ENCODE data around the gene HRAS.

Gene HRAS

DNA sequence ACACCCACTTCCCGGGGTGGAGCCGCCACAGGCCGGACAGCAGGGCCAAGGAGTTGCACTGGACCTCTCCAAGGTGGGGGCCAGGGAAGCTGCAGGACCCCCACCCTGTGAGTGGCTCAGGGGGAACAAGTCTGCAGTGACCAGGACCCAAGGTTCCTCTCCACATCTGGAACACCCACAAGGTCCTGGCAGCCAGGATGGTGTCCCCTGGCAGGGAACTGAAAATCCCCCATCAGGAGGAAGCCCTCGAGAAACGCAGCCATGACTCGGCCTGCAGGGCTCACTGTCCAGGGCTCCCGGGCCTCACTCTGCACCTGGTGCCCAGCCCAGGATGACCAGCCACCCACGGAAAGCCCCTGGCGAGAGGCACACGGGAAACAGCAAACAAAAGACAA is 39.8 kb downstream of the HRAS start:
- in situ Hi-C loops (cut with HindIII; ENCODE audit: low pct_unique_long_range_greater_than_20kb, low sequenced_read_pairs), result no loop called here
- no peak for DNase-seq (ENCODE audit: low read depth in 1 of 2, low spot score in 1 of 2)
- TF ChIP-seq JUND (IDR thresholded peaks at IDR 0.05; ENCODE audit: low read depth), result no peak

GRCh38 chr11:494761-495536 is 40.4 kb downstream of the HRAS start:
- DNase-seq (ENCODE audit: low read depth in 1 of 2, low spot score in 1 of 2), result no peak
- no peak for TF ChIP-seq JUND (IDR thresholded peaks at IDR 0.05; ENCODE audit: low read depth)
- in situ Hi-C loops (cut with HindIII; ENCODE audit: low pct_unique_long_range_greater_than_20kb, low sequenced_read_pairs), result no loop called here

DNA sequence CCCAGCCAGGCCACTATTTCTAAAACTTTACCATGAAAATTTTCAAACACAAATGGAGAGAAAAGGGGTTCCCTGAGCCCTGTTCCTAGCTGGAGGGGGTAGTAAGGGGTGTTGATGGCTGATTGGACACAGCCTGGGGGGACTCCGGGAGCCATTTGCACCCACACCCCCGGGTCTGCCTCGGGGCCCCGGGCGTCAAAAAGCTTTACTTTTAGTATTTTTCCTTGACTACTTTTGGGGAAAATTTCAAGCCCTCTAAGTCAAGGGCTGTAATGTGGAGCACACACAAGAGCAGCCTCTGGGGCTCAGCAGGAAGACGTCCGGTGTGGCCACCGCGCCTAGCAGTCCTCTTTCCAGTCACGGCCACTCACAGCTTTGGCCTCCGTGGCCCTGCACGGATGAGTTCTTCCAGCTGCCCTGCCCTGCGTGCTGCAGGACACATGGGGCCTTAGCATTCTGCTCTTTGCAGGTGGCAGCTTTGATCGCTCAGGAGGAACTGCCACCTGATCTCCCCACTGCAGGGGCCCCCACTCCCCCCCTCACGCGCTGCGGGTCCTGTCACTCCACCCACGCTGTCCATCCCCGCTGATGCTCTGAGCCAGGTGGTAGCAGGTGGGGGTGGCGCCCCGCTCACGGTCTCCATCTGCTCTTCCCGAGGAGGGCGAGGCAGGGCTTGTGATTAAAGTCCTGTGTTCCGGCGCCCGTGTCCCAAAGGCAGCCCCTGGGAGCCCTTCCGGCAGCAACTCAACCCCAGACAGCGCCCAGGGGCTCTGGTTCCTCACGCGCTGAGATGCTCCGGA is 42.7 kb downstream of the HRAS start:
- in situ Hi-C loops (cut with HindIII; ENCODE audit: low pct_unique_long_range_greater_than_20kb, low sequenced_read_pairs), result no loop called here
- TF ChIP-seq JUND (IDR thresholded peaks at IDR 0.05; ENCODE audit: low read depth), result no peak

DNA sequence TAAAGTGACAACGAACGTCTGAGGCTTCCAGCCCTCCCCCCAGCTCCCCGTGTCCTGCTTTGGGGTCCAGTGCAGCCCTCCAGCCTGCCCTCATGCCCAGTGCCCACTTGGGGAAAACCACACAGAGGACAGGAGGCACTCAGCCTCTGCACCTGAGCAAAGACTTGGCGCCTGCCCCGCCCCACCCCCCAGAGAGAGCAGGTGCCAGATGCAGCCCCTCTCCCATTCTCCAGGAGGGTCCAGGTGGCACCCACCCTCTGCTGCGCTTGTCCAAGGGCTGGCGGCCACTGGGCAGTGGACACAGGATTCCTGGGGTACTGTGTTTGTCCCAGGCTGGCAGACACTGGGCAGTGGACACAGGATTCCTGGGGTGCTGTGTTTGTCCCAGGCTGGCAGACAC is 44.0 kb downstream of the HRAS start:
- DNase-seq (ENCODE audit: low read depth in 1 of 2, low spot score in 1 of 2), result no peak
- in situ Hi-C loops (cut with HindIII; ENCODE audit: low pct_unique_long_range_greater_than_20kb, low sequenced_read_pairs), result no loop called here
- no peak for TF ChIP-seq JUND (IDR thresholded peaks at IDR 0.05; ENCODE audit: low read depth)

More for the DNA sequence above, 42.7 kb downstream of the HRAS start:
- DNase-seq (ENCODE audit: low read depth in 1 of 2, low spot score in 1 of 2), result no peak

GRCh38 chr11:490930-491260 is 44.5 kb downstream of the HRAS start:
- in situ Hi-C loops (cut with HindIII; ENCODE audit: low pct_unique_long_range_greater_than_20kb, low sequenced_read_pairs), result no loop called here
- TF ChIP-seq JUND (IDR thresholded peaks at IDR 0.05; ENCODE audit: low read depth), result no peak

DNA sequence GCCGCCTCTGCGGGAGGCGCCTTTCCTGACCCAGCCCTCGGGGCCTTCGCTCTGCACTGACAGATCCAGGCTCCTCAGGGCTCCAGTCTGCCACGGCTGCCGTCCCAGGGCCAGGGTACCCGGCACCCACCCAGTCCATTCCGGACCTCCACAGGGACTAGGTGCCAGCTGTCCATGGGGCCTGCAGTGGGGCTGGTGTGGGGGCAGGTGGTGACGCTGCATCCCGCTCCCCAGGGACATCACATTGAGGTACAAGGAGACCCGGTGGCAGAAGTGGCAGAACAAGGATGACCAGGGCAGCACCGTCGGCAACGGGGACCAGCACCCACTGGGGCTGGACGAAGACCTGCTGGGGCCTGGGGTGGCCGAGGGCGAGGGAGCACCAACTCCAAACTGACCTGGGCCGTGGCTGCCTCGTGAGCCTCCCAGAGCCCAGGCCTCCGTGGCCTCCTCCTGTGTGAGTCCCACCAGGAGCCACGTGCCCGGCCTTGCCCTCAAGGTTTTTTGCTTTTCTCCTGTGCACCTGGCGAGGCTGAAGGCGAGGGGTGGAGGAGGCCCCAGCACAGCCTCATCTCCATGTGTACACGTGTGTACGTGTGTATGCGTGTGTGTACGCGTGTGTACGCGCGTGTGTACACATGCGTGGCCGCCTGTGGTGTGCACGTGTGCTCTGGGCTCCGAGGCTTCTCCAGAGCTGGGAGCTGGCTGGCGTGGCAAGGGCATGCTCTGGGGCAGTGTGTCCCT is 45.0 kb downstream of the HRAS start:
- DNase-seq (ENCODE audit: low read depth in 1 of 2, low spot score in 1 of 2), result no peak
- TF ChIP-seq JUND (IDR thresholded peaks at IDR 0.05; ENCODE audit: low read depth), result no peak
- in situ Hi-C loops (cut with HindIII; ENCODE audit: low pct_unique_long_range_greater_than_20kb, low sequenced_read_pairs), result no loop called here

More at GRCh38 chr11:490930-491260, 44.5 kb downstream of the HRAS start:
- DNase-seq (ENCODE audit: low read depth in 1 of 2, low spot score in 1 of 2), result no peak

GRCh38 chr11:489610-490185 is 45.7 kb downstream of the HRAS start:
- in situ Hi-C loops (cut with HindIII; ENCODE audit: low pct_unique_long_range_greater_than_20kb, low sequenced_read_pairs), result no loop called here
- no peak for DNase-seq (ENCODE audit: low read depth in 1 of 2, low spot score in 1 of 2)
- TF ChIP-seq JUND (IDR thresholded peaks at IDR 0.05; ENCODE audit: low read depth), result no peak

DNA sequence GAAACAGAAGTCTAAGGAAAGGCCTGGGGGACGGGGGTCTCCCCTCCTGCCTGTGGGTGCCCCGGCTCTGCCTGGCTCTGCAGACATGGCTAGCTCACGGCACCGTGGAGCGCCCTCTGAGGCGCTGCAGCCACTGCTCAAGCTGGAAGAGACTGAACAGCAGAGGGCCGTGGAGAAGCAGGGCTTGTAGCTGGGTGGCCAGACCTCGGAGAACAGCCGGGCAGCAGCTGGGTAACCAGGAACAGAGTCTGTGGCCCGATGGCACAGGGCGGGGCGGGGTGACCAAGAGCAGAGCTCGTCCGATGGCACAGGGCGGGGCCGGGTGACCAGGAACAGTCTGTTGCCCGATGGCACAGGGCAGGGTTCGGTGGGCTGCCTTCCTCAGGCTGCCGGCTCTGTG is 46.4 kb downstream of the HRAS start:
- DNase-seq (ENCODE audit: low read depth in 1 of 2, low spot score in 1 of 2), result no peak
- TF ChIP-seq JUND (IDR thresholded peaks at IDR 0.05; ENCODE audit: low read depth), result no peak
- in situ Hi-C loops (cut with HindIII; ENCODE audit: low pct_unique_long_range_greater_than_20kb, low sequenced_read_pairs), result no loop called here

- in situ Hi-C loops (cut with HindIII; ENCODE audit: low pct_unique_long_range_greater_than_20kb, low sequenced_read_pairs), result no loop called here
- no peak for DNase-seq (ENCODE audit: low read depth in 1 of 2, low spot score in 1 of 2)
- no peak for TF ChIP-seq JUND (IDR thresholded peaks at IDR 0.05; ENCODE audit: low read depth)
Measured at GRCh38 chr11:488579-488978, 46.8 kb downstream of the HRAS start.

DNA sequence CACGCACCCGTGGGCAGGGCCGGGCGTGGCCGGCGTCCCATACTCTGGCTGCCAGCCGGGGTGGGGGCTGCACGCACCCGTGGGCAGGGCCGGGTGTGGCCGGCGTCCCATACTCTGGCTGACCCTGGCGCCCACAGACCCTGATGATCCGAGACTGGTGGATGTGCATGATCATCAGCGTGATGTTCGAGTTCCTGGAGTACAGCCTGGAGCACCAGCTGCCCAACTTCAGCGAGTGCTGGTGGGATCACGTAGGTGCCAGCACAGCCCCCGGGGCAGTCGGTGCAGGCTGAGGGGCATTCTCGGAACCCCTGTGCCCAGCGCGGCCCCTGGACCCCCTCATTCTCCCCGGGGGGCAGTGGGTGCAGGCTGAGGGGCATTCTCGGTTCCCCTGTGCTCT is 47.3 kb downstream of the HRAS start:
- in situ Hi-C loops (cut with HindIII; ENCODE audit: low pct_unique_long_range_greater_than_20kb, low sequenced_read_pairs), result no loop called here
- DNase-seq (ENCODE audit: low read depth in 1 of 2, low spot score in 1 of 2), result no peak
- no peak for TF ChIP-seq JUND (IDR thresholded peaks at IDR 0.05; ENCODE audit: low read depth)

GRCh38 chr11:487571-488021 is 47.8 kb downstream of the HRAS start:
- in situ Hi-C loops (cut with HindIII; ENCODE audit: low pct_unique_long_range_greater_than_20kb, low sequenced_read_pairs), result no loop called here
- TF ChIP-seq JUND (IDR thresholded peaks at IDR 0.05; ENCODE audit: low read depth), result no peak
- DNase-seq (ENCODE audit: low read depth in 1 of 2, low spot score in 1 of 2), result no peak

DNA sequence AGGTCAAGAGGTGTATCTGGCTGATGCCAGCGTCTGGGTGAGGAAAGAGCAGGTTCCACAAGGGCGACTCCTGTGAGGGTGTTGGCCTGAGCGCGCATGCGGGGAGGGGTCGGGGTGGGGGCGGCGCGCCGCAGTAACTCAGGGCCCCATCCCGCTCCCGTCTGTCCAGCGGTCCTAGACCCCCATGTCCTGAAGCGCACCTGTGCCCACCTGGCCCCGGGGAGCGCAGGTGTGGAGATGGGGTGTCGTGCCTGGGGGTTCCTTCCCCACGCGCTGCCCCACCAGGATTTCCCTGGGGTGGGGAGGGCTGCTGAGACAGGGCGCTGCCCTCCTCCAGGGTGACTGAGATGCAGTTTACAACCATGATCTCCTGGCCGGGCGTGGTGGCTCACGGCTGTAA is 49.2 kb downstream of the HRAS start:
- no peak for DNase-seq (ENCODE audit: low read depth in 1 of 2, low spot score in 1 of 2)
- no peak for TF ChIP-seq JUND (IDR thresholded peaks at IDR 0.05; ENCODE audit: low read depth)
- in situ Hi-C loops (cut with HindIII; ENCODE audit: low pct_unique_long_range_greater_than_20kb, low sequenced_read_pairs), result no loop called here
